ENCODE measurements around the gene ACADL. TPM values are rescaled to one million over a fixed set of nuclear protein-coding genes. Genes with fewer than 3 reads are reported as not detected.

ACADL gene
- total RNA-seq (not detected), polyA plus RNA-seq (not detected), total RNA-seq (0 to 0.49 (median 0) reads per million in 6 experiments)

- H3K4me1 Mint-ChIP-seq: peaks cover 0 to 7% (median 3%) of the 10 kb centered on the region in 4 donors
- DNase-seq (no peak), ATAC-seq (no peak)
- no peak within 1 kb of the TSS for H3K27ac Mint-ChIP-seq
- POLR2A ChIA-PET: no interaction called here
- peaks cover 18 to 60% (median 46%) of the 10 kb centered on the region in 5 donors for H3K27me3 Mint-ChIP-seq
- no peaks in the 10 kb centered on the region for H3K9me3 Mint-ChIP-seq
- no peaks in the 10 kb centered on the region for H3K36me3 Mint-ChIP-seq
- H3K4me3 Mint-ChIP-seq: peak within 1 kb of the TSS in 5 of 10 donors; percentile 9 to 45 (median 14)
These were observed at the start of gene ACADL for GRCh38 chr2:210224941-210225672. Gene ACADL, minus strand, starts transcription at chr2:210225447. Its CDS starts 184 bp downstream, at chr2:210225263.

- Mint-ChIP-seq H3K27me3 (peaks cover 0 to 5% (median 0%) of the 10 kb centered on the region in 5 donors), H3K4me1 (no peaks in the 10 kb centered on the region), H3K27ac (no peak overlapping the region), H3K36me3 (no peaks in the 10 kb centered on the region), H3K4me3 (no peak overlapping the region), H3K9me3 (peaks cover 0 to 2% (median 0%) of the 10 kb centered on the region in 9 donors)
- POLR2A ChIA-PET: no interaction called here
- no peak for ATAC-seq
- DNase-seq: no peak
These were observed 46.1 kb upstream of the ACADL start for GRCh38 chr2:210271300-210271699.

- H3K9me3 Mint-ChIP-seq: no peaks in the 10 kb centered on the region
- ATAC-seq (no peak), DNase-seq (no peak)
- no peaks in the 10 kb centered on the region for H3K4me1 Mint-ChIP-seq
- POLR2A ChIA-PET: no interaction called here
- no peaks in the 10 kb centered on the region for H3K36me3 Mint-ChIP-seq
- no peak overlapping the region for H3K4me3 Mint-ChIP-seq
- no peak overlapping the region for H3K27ac Mint-ChIP-seq
- peaks cover 0 to 5% (median 0%) of the 10 kb centered on the region in 5 donors for H3K27me3 Mint-ChIP-seq
These were observed 43.9 kb upstream of the ACADL start for GRCh38 chr2:210269148-210269547.

- H3K4me1 Mint-ChIP-seq: no peaks in the 10 kb centered on the region
- H3K27ac Mint-ChIP-seq: no peak overlapping the region
- no peaks in the 10 kb centered on the region for H3K9me3 Mint-ChIP-seq
- POLR2A ChIA-PET: no interaction called here
- peaks cover 0 to 5% (median 2%) of the 10 kb centered on the region in 5 donors for H3K27me3 Mint-ChIP-seq
- ATAC-seq (no peak), DNase-seq (no peak)
- no peaks in the 10 kb centered on the region for H3K36me3 Mint-ChIP-seq
- H3K4me3 Mint-ChIP-seq: no peak overlapping the region
These were observed 43.0 kb upstream of the ACADL start for GRCh38 chr2:210268281-210268680.

GRCh38 chr2:210267698-210268097 is 42.5 kb upstream of the ACADL start:
- ATAC-seq: no peak
- POLR2A ChIA-PET: no interaction called here

GRCh38 chr2:210264282-210264681 is 39.0 kb upstream of the ACADL start:
- Mint-ChIP-seq H3K4me3 (no peak overlapping the region), H3K27me3 (peaks cover 0 to 5% (median 3%) of the 10 kb centered on the region in 5 donors), H3K9me3 (no peaks in the 10 kb centered on the region), H3K4me1 (no peaks in the 10 kb centered on the region), H3K36me3 (no peaks in the 10 kb centered on the region), H3K27ac (no peak overlapping the region)
- POLR2A ChIA-PET: no interaction called here
- ATAC-seq (no peak), DNase-seq (no peak)

More at GRCh38 chr2:210267698-210268097, 42.5 kb upstream of the ACADL start:
- H3K27me3 Mint-ChIP-seq: peaks cover 0 to 5% (median 2%) of the 10 kb centered on the region in 5 donors
- no peak overlapping the region for H3K27ac Mint-ChIP-seq
- no peaks in the 10 kb centered on the region for H3K9me3 Mint-ChIP-seq
- no peaks in the 10 kb centered on the region for H3K36me3 Mint-ChIP-seq
- no peak for DNase-seq
- H3K4me1 Mint-ChIP-seq: no peaks in the 10 kb centered on the region
- H3K4me3 Mint-ChIP-seq: no peak overlapping the region

- no peak for ATAC-seq
- Mint-ChIP-seq H3K4me1 (no peaks in the 10 kb centered on the region), H3K27ac (no peak overlapping the region), H3K36me3 (no peaks in the 10 kb centered on the region), H3K4me3 (no peak overlapping the region), H3K9me3 (no peaks in the 10 kb centered on the region), H3K27me3 (peaks cover 0 to 5% (median 3%) of the 10 kb centered on the region in 5 donors)
- DNase-seq: no peak
- POLR2A ChIA-PET: no interaction called here
These were observed 38.6 kb upstream of the ACADL start for GRCh38 chr2:210263841-210264240.

- H3K27me3 Mint-ChIP-seq: peaks cover 0 to 4% (median 0%) of the 10 kb centered on the region in 5 donors
- H3K27ac Mint-ChIP-seq: no peak overlapping the region
- H3K4me1 Mint-ChIP-seq: no peaks in the 10 kb centered on the region
- no peak overlapping the region for H3K4me3 Mint-ChIP-seq
- POLR2A ChIA-PET: no interaction called here
- H3K9me3 Mint-ChIP-seq: peaks cover 0 to 1% (median 0%) of the 10 kb centered on the region in 9 donors
- no peaks in the 10 kb centered on the region for H3K36me3 Mint-ChIP-seq
- ATAC-seq (no peak), DNase-seq (no peak)
These were observed 36.8 kb upstream of the ACADL start for GRCh38 chr2:210262036-210262435.

- no peaks in the 10 kb centered on the region for H3K36me3 Mint-ChIP-seq
These were observed 34.4 kb upstream of the ACADL start for GRCh38 chr2:210259687-210260086.

GRCh38 chr2:210252699-210253606 is 27.7 kb upstream of the ACADL start:
- no peak overlapping the region for H3K4me3 Mint-ChIP-seq
- H3K9me3 Mint-ChIP-seq: peaks cover 0 to 2% (median 0%) of the 10 kb centered on the region in 9 donors
- H3K27me3 Mint-ChIP-seq: peaks cover 0 to 4% (median 0%) of the 10 kb centered on the region in 5 donors
- no peaks in the 10 kb centered on the region for H3K36me3 Mint-ChIP-seq
- H3K27ac Mint-ChIP-seq: no peak overlapping the region
- POLR2A ChIA-PET: no interaction called here
- ATAC-seq (no peak), DNase-seq (no peak)
- no peaks in the 10 kb centered on the region for H3K4me1 Mint-ChIP-seq

More at GRCh38 chr2:210259687-210260086, 34.4 kb upstream of the ACADL start:
- DNase-seq (no peak), ATAC-seq (no peak)
- no peak overlapping the region for H3K4me3 Mint-ChIP-seq
- peaks cover 0 to 4% (median 0%) of the 10 kb centered on the region in 5 donors for H3K27me3 Mint-ChIP-seq
- H3K4me1 Mint-ChIP-seq: no peaks in the 10 kb centered on the region
- POLR2A ChIA-PET: no interaction called here
- H3K27ac Mint-ChIP-seq: no peak overlapping the region
- peaks cover 0 to 2% (median 0%) of the 10 kb centered on the region in 9 donors for H3K9me3 Mint-ChIP-seq

GRCh38 chr2:210250622-210251021 is 25.4 kb upstream of the ACADL start:
- Mint-ChIP-seq H3K4me3 (no peak overlapping the region), H3K9me3 (peaks cover 0 to 3% (median 0%) of the 10 kb centered on the region in 9 donors), H3K27ac (no peak overlapping the region), H3K36me3 (peaks cover 0 to 3% (median 0%) of the 10 kb centered on the region in 3 donors), H3K4me1 (no peaks in the 10 kb centered on the region), H3K27me3 (peaks cover 3 to 13% (median 8%) of the 10 kb centered on the region in 5 donors)
- DNase-seq (no peak), ATAC-seq (no peak)
- POLR2A ChIA-PET: no interaction called here

- no peaks in the 10 kb centered on the region for H3K4me1 Mint-ChIP-seq
- POLR2A ChIA-PET: no interaction called here
These were observed 8.2 kb upstream of the ACADL start for GRCh38 chr2:210233487-210233886.

GRCh38 chr2:210230984-210231383 is 5.7 kb upstream of the ACADL start:
- POLR2A ChIA-PET: no interaction called here
- ATAC-seq: no peak
- Mint-ChIP-seq H3K27me3 (peaks cover 0 to 35% (median 23%) of the 10 kb centered on the region in 5 donors), H3K4me1 (no peaks in the 10 kb centered on the region), H3K36me3 (no peaks in the 10 kb centered on the region), H3K27ac (no peak overlapping the region), H3K9me3 (no peaks in the 10 kb centered on the region), H3K4me3 (no peak overlapping the region)
- DNase-seq: no peak

More at GRCh38 chr2:210233487-210233886, 8.2 kb upstream of the ACADL start:
- Mint-ChIP-seq H3K4me3 (no peak overlapping the region), H3K27me3 (peaks cover 3 to 18% (median 13%) of the 10 kb centered on the region in 5 donors), H3K27ac (no peak overlapping the region), H3K36me3 (no peaks in the 10 kb centered on the region), H3K9me3 (no peaks in the 10 kb centered on the region)
- no peak for DNase-seq
- no peak for ATAC-seq
